NOMO-1 treated with DMSO at 0.1 percent for 48 hours (cell line): ENCODE data around the gene HS3ST1.

ENCODE experiments used
- DNase-seq: peaks from one replicate; lab custom pipeline; 2025; ENCODE audit not compliant: unreplicated experiment; lab: John Stamatoyannopoulos, UW

The HS3ST1 gene

GRCh38 chr4:11435557-11435956 lies 6.9 kb upstream of the HS3ST1 start:
- no peak for DNase-seq

- DNase-seq, result no peak
Measured at GRCh38 chr4:11431111-11431510, 2.4 kb upstream of the HS3ST1 start.

- DNase-seq, result no peak
Measured at GRCh38 chr4:11430536-11430935, 1.8 kb upstream of the HS3ST1 start.

GRCh38 chr4:11429699-11430045 lies 978 bp upstream of the HS3ST1 start:
- no peak for DNase-seq

- DNase-seq, result peak; percentile 13
Measured at GRCh38 chr4:11428899-11429698, 405 bp upstream of the HS3ST1 start.

GRCh38 chr4:11427121-11427996 lies 1.3 kb downstream of the HS3ST1 start:
- no peak for DNase-seq

GRCh38 chr4:11426731-11427120 lies 2.0 kb downstream of the HS3ST1 start:
- no peak for DNase-seq

GRCh38 chr4:11426003-11426402 lies 2.7 kb downstream of the HS3ST1 start:
- DNase-seq, result no peak

- DNase-seq, result no peak
Measured at GRCh38 chr4:11424856-11425255, 3.8 kb downstream of the HS3ST1 start.

- DNase-seq, result peak; percentile 9
Measured at GRCh38 chr4:11424000-11424399, 4.7 kb downstream of the HS3ST1 start.

GRCh38 chr4:11423465-11423864 lies 5.2 kb downstream of the HS3ST1 start:
- no peak for DNase-seq

GRCh38 chr4:11421116-11421515 lies 7.6 kb downstream of the HS3ST1 start:
- no peak for DNase-seq

- DNase-seq, result no peak
Measured at GRCh38 chr4:11420327-11420726, 8.4 kb downstream of the HS3ST1 start.

GRCh38 chr4:11418610-11419009 lies 10.1 kb downstream of the HS3ST1 start:
- DNase-seq, result no peak

- no peak for DNase-seq
Measured at GRCh38 chr4:11416767-11417113, 12.0 kb downstream of the HS3ST1 start.

GRCh38 chr4:11416071-11416766 lies 12.5 kb downstream of the HS3ST1 start:
- DNase-seq, result no peak

- no peak for DNase-seq
Measured at GRCh38 chr4:11415409-11416070, 13.2 kb downstream of the HS3ST1 start.

- DNase-seq, result no peak
Measured at GRCh38 chr4:11412211-11412610, 16.5 kb downstream of the HS3ST1 start.

GRCh38 chr4:11409632-11410031 lies 19.1 kb downstream of the HS3ST1 start:
- DNase-seq, result no peak

GRCh38 chr4:11408233-11408967 lies 20.3 kb downstream of the HS3ST1 start:
- no peak for DNase-seq

- no peak for DNase-seq
Measured at GRCh38 chr4:11407551-11407950, 21.1 kb downstream of the HS3ST1 start.
